ENCODE measurements around the gene ANO3.
"Not testable (repeated sequence)": the region's sequence is repeated elsewhere in the genome, so short reads cannot be mapped to it uniquely, and the experiment has no call there.

Gene ANO3

DNA sequence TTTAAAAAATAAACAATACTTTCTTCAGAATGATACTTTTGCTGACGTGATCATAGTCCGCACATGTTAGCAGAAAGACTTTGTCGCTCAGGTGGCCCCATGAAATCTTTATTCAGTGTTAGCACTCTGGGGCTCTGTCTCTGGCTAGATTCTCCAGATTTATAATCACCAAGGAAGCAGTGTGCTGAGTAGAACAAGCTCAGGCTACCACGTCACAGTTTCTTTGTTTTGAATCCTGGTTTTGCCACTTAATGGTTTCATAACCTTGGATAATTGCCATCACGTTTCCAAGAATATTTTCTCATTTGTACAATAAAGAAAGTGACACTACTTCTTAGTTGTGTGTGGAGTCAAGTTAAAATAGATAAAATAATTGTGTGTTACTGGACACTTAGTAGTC, 244.0 kb downstream of the ANO3 start:
- no peak for DNase-seq (ENCODE audit: low spot score)

DNA sequence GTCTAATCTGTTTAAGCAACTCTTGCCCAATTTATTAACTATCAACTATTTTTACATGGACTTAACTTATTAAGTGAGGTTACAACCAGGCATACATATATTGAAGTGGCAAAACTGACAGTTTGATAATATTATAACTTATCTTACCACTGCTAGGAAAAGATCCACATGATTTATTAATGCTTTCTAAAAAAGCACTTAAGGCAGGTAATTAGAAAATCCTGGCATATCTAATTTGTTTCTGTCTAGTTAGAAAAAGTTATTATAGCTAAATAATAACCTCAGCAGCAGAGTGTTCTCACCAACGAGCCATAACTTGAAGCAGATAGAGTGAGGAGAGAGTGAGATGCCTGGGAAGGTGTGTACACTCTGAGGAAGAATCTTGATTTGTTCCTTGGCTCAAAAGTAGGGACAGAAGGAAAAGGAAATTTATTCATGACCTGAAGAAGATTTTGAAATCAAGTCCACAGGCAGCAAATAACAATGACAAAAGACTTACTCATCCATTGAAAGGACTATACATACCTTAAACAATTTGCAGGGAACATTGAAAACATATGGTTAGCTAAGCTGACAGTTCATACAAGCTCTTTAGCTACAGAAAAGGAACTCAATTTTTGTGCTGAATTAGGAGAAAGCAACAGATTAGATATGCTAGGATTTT, 247.2 kb downstream of the ANO3 start:
- DNase-seq (ENCODE audit: low spot score) = no peak

DNA sequence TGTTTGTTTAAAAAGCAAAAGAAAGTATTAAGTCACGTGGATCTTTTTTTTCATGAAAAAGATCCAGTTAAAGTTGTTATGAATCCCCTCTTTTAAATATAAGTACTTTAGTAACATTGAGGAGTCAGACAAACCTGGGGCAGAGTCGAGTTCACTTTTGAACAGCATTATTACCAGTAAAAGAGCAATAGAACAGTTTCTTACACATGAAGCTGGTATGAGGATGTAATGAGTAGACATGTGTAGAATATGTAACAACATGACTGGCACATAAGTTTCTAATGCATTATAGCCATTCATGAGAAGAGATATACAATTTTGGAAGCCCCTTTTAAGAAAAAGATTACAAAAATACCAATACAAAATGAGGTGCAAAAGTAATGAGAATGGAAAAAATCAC, 247.8 kb downstream of the ANO3 start:
- no peak for DNase-seq (ENCODE audit: low spot score)

DNA sequence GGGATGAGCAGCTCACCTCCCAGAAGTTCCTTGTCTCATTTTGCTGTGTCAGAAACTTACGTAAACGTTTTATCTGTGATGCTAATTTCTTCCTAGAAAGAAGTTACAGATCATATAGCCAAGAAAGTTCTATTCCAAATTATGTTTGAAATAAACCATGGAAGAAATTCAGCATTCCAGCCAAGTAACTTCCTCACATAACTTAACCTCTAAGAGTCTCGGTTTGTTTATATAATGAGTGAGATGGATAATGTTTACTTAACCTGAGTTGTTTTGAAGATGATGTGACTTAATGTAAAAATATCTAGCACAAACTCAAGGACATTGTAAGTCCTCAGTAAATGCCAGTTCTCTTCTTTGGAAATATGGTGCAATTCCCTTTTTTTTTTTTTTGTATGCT, 249.0 kb downstream of the ANO3 start:
- no peak for DNase-seq (ENCODE audit: low spot score)

DNA sequence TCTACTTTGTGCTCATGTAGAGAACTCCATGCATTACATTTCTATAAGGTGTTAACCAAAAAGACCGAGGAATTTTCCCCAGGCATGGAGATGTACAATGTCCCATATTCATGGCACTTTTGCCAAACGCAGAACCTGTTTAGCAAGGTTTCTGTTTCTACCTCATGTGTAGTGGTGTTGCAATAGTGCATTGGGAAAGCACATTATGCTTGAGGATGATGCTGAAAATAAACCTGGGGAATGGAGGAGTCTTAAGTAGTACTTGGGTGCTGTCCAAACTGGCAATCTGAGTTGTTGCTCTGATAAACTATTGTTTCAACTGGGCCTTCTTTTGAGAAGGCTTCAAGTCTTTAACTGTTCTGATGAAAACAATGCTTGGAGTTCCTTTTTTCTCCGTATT, 251.6 kb downstream of the ANO3 start:
- DNase-seq (ENCODE audit: low spot score) = no peak

DNA sequence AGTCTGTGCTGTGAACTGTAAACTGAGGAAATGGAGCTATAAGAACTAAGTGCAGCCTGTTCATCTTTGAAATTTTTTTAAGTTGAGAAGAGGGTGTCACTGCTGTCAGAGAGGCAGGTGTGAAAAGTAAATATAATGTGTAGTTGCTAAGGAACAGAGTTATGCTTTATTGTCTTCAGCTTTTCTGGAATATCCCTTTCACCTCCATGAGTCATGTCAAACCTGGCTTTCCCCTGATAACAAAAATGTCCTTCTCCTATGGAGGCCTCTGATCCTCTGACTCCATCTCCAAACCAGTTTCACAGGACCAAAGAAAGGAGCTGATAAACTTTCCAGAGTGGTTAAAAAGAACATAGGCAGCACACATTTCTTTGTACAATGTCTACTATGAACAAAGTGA, 252.9 kb downstream of the ANO3 start:
- DNase-seq (ENCODE audit: low spot score) = no peak

DNA sequence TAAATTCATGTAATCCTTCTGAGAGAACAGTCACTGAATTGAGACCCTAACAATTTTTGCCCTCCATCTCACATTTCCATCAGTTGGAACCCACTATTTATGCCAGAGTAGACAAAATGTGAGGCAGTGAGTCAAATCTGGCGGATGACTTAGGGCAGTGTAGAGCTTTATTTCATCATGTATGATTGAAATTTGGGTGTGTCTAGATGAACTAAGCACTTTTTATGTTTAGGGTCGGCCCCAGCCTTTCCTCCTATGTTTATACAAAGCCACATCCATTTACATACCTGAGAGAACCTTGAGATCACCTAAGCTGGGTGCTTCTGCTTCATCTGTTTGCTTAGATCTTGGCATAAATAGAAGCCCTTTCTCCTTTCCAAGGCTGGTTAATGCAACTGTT, 255.1 kb downstream of the ANO3 start:
- DNase-seq (ENCODE audit: low spot score) = no peak

DNA sequence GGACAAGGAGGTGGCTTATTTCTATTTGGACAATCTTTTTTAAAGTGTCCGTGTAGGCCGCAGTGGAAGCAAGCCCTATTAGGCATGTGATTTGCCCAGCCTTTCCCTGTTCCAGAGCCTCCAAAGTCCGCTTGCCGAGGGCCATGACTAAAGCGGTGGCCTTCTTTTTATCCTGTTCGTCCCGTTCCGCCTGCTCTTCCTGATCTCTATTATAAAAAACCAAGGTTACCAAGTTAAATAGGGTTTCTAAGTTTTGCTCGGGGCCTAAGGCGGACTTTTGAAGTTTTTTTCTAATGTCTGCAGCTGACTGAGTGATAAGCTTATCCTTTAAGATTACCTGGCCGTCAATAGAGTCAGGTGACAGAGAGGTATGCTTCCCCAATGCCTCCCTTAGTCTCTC, 261.8 kb downstream of the ANO3 start:
- no peak for DNase-seq (ENCODE audit: low spot score)

DNA sequence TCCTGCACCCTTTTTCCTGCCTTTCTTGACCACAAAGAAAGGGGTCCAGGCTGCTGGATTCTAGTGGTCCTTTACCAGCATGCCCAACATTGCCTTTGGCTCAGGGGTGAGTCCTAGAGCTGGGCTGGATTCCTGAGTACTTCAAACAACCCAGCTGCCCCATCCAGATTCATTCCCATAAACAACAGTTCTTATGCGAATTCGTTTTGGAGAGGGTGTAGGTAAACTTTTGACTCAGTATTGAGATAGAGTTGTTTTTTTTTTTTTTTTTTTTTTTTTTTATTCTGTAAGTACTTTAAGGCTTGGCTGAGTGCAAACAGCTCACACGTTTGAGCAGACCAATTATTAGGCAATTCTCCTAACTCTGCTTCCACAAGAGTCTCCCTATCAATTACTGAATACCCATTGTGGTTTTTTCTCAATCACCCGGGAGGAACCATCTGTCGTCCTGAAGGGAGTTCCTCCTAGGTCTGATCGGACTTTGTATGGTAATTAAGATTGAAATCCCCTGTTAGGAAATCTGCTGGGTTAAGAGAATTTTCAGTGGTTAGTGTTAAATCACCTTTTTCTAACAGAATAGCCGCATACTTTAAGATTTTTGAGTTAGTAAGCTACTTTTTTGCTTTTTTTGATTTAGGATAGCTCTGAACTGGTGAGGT, 263.4 kb downstream of the ANO3 start:
- DNase-seq (ENCODE audit: low spot score) = not testable (repeated sequence)

DNA sequence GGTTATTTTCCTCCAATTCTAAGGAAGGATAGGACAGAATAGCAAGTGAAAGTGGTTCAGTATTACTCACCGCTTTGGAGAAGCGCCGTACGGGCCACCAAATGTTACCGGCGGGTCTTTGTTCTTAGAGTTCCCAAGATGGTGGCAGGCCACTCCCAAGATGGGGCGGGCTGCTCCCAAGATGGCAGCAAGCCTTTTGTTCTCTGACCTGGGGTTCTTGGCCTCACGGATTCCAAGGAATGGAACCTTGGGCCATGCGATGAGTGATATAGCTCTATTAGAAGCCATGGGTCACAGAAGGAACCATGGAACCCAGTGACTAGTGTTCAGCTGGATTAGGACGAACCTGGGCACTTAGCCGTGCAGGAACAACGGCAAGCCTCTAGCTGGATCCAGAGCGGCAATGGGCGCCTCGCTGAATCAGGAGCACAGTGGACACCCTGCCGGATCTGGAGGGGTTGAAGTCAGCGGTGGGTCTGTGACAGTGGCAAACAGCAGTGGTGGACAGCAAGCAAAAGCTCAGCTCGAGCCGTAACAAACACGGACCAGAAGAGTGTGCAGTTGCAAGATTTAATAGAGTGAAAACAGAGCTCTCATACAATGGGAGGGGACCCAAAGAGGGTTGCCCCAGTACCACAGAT, 265.2 kb downstream of the ANO3 start:
- not testable (repeated sequence) for DNase-seq (ENCODE audit: low spot score)

DNA sequence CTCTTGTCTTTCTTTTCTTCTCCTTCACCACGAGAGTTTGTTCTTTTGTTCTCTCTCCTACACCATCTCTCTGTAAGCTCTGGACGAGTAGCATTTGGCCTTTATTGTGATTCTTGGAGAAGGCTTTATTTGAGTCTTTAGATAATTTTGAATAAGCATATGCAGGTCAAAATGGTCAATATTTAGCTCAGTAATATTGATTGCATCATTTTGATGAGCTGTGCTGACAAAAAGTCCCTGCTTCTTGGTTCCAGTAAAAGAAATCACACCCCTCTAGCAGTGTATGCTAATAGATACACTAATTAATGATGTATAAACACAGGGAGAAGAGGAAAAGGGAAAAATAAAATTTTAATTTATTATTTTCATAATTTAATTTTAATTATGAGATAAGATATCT, 266.0 kb downstream of the ANO3 start:
- no peak for DNase-seq (ENCODE audit: low spot score)

DNA sequence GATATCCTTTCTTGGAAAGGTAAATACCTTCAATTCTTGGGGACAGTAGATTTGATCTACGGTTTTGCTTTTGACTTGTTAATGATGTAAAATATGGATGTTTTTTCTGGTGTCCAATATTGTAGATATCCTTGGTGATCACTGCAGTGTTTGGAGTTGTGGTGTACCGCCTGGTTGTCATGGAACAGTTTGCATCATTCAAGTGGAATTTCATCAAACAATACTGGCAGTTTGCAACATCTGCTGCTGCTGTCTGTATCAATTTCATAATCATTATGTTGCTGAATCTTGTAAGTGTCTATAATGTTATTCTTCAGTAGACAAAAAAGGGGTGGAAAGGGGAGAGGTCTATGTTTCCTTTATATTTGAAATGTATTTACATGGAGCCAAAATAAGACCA, 267.5 kb downstream of the ANO3 start:
- DNase-seq (ENCODE audit: low spot score) = peak; percentile 57

DNA sequence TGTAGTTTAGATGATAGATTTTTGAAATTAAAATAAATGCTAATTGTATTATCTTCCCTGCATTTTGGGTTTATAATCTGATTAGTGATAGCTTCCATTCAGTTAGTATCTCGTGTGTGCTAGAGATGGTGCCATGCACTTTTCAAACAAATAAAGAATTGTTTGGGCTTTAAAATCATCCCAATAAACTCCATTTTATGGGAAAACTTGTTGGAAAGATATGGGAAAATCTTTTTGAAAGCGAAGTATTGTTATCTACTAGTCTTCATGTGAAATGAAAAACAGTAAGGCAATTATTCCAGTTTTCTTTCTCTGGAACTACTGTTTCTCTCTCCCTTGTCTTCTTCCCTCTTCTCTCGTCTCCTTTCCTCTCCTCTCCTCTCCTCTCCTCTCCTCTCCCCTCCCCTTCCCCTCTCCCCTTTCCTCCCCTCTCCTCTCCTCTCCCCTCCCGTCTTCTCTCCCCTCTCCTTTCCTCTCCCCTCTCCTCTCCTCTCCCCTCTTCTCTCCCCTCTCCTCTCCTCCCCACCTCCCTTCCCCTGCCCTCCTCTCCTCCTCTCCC, 268.0 kb downstream of the ANO3 start:
- DNase-seq (ENCODE audit: low spot score) = no peak

DNA sequence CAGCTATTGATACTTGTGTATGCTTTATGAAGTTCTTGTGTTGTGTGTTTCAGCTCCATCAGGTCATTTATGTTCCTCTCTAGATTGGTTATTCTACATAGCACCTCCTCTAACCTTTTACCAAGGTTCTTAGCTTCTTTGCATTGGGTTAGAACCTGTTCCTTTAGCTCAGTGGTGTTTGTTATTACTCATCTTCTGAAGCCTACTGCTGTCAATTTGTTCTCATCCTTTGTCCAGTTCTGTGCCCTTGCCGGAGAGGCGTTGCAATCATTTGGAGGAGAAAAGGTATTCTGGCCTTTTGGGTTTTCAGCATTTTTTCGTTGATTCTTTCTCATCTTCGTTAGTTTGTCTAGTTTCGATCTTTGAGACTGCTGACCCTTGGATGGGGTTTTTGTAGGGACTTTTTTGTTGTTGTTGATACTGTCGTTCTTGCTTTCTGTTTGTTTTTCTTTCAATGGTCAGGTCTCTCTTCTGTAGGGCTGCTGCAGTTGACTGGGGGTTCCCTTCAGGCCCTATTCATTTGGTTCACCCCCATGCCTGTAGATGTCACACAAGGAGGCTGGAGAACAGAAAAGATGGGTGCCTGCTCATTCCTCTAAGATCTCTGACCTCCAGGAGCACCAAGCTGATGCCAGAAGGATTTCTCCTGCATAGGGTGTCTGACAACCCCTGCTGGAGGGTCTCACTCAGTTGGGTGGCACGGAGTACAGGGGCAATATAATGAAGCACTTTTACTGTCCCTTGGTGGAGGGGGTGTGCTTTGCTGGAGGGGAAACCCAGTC, 276.0 kb downstream of the ANO3 start:
- DNase-seq (ENCODE audit: low spot score) = no peak

DNA sequence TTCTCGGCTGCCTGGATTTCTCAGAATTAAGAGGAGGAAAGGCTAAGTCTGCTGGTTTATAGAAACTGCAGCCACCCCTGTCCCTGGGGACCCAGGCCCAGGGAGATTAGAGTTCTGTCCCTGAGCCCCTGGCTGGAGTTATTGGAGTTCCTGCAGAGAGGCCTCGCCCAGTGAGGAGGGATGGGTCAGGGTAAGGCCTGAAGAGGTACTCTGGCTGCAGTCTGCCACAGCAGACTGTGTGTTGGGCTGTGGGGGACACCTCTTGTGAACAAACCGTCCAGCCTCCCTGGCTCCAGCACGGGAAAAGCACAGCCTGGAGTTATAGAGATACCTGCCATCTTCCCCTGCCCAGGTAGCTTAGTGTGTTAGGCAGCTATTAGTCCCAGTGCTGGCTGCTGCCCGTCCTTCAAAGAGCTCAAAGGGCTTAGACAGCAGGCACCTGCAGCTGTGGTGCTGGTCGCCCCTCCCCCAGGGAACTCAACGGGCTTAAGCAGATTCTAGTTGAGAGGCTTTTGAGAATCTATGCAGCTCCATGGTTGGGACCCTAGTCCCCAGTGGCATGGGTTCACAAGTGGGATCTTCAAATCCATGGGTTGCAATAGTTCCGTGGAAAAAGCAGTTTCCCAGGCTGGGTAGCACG, 276.7 kb downstream of the ANO3 start:
- no peak for DNase-seq (ENCODE audit: low spot score)

DNA sequence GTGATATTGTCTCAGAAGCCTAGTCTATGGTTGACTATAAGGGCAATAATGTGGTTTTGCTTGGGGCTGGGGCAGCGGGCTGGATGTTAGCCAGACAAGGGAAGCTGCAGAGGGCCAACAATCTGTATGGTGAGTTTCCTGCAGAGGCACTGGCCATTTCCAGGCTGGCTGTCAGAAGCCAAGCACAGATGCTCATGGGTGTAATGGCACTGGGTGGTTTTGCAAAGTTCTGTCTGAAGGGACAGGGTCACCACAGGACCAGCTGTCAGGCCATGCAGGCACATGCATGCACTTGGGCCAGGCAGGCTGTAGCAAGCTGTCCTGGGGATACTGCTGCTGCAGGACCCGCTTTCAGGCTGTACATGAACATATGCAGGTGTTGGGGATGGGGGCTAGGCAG, 281.8 kb downstream of the ANO3 start:
- DNase-seq (ENCODE audit: low spot score) = no peak

DNA sequence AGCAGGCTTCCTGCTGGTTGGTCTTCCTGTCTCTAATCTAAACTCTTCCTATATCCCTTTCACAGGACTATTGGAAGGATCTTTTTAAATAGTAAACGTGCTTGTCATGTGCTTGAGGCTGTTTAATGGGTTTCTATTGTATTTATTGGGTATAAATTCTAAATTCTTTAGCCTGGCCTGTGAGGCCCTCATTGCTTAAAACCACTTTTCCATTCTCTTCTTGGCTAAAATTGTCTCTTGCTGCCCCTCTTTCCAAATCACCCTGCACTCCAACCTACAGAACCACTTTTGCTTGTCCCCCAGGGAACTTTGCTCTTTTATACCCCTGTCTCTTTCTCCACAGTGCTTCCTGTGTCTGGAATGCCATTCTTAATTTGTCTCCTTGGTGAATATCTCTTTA, 286.5 kb downstream of the ANO3 start:
- no peak for DNase-seq (ENCODE audit: low spot score)

DNA sequence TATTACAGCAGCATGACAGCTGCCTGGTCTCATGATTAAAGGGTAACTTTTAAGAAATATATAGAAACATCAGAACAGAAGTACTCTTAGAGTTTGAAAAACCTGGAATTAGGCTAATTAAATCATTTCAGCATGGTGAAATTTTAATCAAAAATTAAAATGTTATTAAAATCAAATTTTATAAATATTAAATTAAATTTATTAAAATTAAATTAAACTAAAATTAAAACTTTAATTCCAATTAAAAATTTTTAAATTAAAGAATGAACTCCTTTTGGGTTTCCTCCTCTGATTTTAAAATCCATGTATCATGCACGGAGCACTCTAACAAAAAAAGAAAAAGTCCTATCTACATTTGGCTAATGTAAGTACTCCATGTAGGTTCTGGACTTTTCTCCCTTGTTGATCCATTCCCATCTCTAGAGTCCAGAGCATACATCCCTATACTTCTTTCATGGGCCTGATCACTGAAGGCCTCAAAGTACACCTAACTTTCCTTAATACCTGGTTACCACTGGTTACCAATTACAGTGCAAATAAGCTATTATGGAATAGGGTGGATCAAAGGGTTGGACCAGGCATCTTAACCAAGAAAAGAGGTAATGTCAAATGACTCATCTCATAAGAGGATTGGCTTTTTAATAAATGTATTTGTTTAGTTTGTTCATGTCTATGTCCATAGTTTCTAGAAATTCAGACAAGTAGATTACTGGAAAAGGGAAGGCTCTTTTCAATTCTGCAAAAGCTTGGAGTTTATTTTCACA, 288.5 kb downstream of the ANO3 start:
- no peak for DNase-seq (ENCODE audit: low spot score)

DNA sequence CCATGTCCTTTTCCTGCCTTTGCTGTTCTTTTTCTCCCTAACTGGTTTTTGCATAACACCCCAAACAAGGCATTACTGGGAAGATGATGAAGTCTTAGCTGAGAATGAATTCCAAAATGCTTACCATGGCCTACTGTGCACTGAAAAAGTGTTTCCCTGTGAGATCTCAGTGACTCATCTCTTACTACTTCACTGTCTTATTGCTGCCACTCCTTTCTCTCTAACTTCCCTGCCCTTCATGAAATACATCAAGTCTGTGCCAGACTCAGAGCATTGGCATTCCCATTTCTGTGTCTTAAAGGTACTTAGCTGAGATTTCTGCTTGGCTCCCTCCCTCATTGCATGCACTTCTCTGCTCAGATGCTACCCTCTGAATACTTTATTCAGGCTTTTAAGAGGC, 289.2 kb downstream of the ANO3 start:
- DNase-seq (ENCODE audit: low spot score) = peak; percentile 85

DNA sequence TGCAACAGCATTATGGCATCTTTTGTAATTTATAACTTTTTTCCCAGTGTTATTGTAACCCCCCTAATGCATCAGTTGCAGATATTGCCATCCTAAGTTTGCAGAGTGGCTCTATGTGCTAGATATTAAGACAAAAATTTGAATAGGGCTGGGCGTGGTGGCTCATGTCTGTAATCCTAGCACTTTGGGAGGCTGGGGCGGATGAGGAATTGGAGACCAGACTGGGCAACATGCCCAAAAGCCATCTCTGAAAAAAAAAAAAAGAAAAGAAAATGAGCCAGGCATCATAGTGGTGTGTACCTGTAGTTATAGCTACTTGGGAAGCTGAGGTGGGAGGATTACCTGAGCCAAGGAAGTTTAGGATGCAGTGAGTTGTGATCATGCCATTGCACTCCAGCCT, 290.3 kb downstream of the ANO3 start:
- DNase-seq (ENCODE audit: low spot score) = no peak

DNA sequence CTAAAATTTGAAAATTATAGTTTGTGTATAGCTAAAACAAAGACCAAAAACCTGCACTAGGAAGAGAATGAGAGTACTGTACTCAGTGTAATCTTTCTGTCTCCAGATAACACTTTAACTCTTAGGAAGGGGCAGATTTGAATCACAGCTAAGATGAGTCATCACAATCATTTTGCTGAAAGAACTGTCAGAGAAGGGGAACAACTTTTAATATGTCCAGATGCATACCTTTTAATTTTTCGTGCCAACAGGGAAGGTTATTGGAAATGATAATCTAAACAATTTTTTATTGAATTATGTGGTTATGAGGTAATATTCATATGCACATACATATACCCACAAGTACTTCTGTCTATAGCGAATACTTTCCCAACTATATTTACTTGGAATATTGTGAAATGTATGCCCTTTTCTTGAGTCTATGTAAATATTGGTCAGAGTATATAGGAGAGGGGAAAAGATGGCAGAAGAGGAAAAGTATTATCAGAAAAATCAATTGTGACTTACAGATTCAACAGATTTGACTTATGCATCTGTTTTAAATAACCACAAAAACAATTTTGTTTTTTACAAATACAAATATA, 291.2 kb downstream of the ANO3 start:
- no peak for DNase-seq (ENCODE audit: low spot score)

Data from AG20443 (cell line).